Uterus (tissue), 2 donors: ENCODE results near the gene PACRG.

ENCODE experiments used
- POLR2A ChIP-seq, 2 donors: fragments of 450-650 bp; IDR thresholded peaks; one replicate each; pipeline ENCODE4 v1.6.1; 2016; ENCODE audit warnings: antibody characterized with exemption in 2 of 2, mild to moderate bottlenecking in 1 of 2, moderate library complexity in 1 of 2
- TF ChIP-seq, protein P1 (sequence below), 4 experiments: fragments of 200-600 bp in 2 of 4; fragments of 450-650 bp in 2 of 4; sonication (generic) in 2 of 4; IDR thresholded peaks; one replicate each; pipeline ENCODE4 v1.5.1; 2016 to 2019; ENCODE audit warnings: antibody characterized with exemption in 4 of 4, mild to moderate bottlenecking in 2 of 4, moderate library complexity in 1 of 4

DNA sequence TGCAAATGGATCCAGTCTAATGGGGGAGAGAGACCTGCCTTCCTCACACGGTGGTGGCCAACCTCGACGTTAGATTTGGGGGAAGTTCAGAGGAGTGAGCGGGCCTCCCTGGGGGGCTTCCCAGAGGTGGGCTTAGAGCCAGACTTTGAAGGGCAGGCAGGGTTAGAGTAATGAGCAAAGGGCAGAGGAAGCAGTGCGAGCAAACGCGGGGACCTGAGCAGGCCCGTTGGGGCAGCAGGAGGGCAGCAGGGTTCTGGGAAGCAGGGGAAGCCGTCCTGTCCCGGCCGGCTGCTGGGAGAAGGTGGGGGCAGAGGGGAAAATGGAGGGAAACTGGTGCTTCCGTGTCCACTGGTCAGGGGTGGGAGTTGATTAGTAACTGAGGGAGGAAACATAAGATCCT is 474.1 kb downstream of the PACRG start:
- TF ChIP-seq, protein P1, sequence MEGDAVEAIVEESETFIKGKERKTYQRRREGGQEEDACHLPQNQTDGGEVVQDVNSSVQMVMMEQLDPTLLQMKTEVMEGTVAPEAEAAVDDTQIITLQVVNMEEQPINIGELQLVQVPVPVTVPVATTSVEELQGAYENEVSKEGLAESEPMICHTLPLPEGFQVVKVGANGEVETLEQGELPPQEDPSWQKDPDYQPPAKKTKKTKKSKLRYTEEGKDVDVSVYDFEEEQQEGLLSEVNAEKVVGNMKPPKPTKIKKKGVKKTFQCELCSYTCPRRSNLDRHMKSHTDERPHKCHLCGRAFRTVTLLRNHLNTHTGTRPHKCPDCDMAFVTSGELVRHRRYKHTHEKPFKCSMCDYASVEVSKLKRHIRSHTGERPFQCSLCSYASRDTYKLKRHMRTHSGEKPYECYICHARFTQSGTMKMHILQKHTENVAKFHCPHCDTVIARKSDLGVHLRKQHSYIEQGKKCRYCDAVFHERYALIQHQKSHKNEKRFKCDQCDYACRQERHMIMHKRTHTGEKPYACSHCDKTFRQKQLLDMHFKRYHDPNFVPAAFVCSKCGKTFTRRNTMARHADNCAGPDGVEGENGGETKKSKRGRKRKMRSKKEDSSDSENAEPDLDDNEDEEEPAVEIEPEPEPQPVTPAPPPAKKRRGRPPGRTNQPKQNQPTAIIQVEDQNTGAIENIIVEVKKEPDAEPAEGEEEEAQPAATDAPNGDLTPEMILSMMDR (IDR thresholded peaks at IDR 0.05): no peak
- no peak for TF ChIP-seq POLR2A (IDR thresholded peaks at IDR 0.05)
